A673 (cell line): ENCODE results near the gene CYCS. TPM values are rescaled to one million over a fixed set of nuclear protein-coding genes. Genes with fewer than 3 reads are reported as not detected.
A peak's percentile ranks its signal among the peaks of the same experiment; 100 is the strongest.
"Not testable (repeated sequence)": the region's sequence is repeated elsewhere in the genome, so short reads cannot be mapped to it uniquely, and the experiment has no call there.

Experiments
- BruUV-seq: library from RNA; stranded (reverse); fragments of 400-500 nt; replicated peaks from 2 replicates; lab custom pipeline; 2021; lab: Mats Ljungman, UMichigan
- CTCF ChIA-PET: fragments of 300-600 bp; sonication (Branson Sonifier 250); formaldehyde crosslinking; loops from one replicate; lab custom pipeline; 2022; ENCODE audit warnings: antibody characterized with exemption; lab: Charles Lee
- POLR2A ChIA-PET: fragments of 300-600 bp; sonication (Branson Sonifier 250); formaldehyde crosslinking; loops from one replicate; lab custom pipeline; 2022; ENCODE audit warnings: antibody characterized with exemption; ENCODE audit not compliant: low non-redundant PET; lab: Charles Lee
- DNase-seq: peaks from one replicate; pipeline ENCODE4 v3.0.0-alpha.2; 2015; ENCODE audit warnings: low spot score
- H3K27ac ChIP-seq: fragments of 200-600 bp; sonication (generic); 2 replicates; pipeline ENCODE4 v1.5.1; 2016; ENCODE audit warnings: mixed run types, low read depth, mild to moderate bottlenecking, mixed read lengths, antibody characterized with exemption, low read length; ENCODE audit not compliant: poor library complexity, severe bottlenecking
- H3K27me3 ChIP-seq: fragments of 200-600 bp; sonication (generic); replicated peaks from 2 replicates; pipeline ENCODE4 v1.6.1; 2017; ENCODE audit warnings: mixed run types, low read depth, mild to moderate bottlenecking, mixed read lengths, antibody characterized with exemption, low read length; ENCODE audit not compliant: insufficient read depth, poor library complexity
- H3K36me3 ChIP-seq: fragments of 200-600 bp; sonication (generic); 2 replicates; pipeline ENCODE4 v1.6.1; 2016; ENCODE audit warnings: mixed run types, mild to moderate bottlenecking, mixed read lengths, antibody characterized with exemption, low read length; ENCODE audit not compliant: insufficient read depth, poor library complexity, severe bottlenecking
- H3K4me1 ChIP-seq: fragments of 200-600 bp; sonication (generic); 2 replicates; pipeline ENCODE4 v1.6.1; 2017; ENCODE audit warnings: mixed run types, mild to moderate bottlenecking, mixed read lengths, antibody characterized with exemption, low read length; ENCODE audit not compliant: insufficient read depth, poor library complexity, severe bottlenecking
- H3K4me3 ChIP-seq: fragments of 200-600 bp; sonication (generic); 2 replicates; pipeline ENCODE4 v1.5.1; 2016; ENCODE audit warnings: low read depth, mixed run types, mild to moderate bottlenecking, mixed read lengths, low read length; ENCODE audit not compliant: poor library complexity, severe bottlenecking
- H3K9me3 ChIP-seq: fragments of 200-600 bp; sonication (generic); 2 replicates; pipeline ENCODE4 v1.6.1; 2016; ENCODE audit warnings: mixed run types, low read depth, mild to moderate bottlenecking, mixed read lengths, antibody characterized with exemption, low read length; ENCODE audit not compliant: poor library complexity, severe bottlenecking
- CTCF ChIP-seq: fragments of 300-800, 200-600 bp; sonication (generic); conservative IDR thresholded peaks from 2 replicates; pipeline ENCODE4 v1.5.1; 2017; ENCODE audit warnings: low read depth, mild to moderate bottlenecking, antibody characterized with exemption, low read length, moderate library complexity, mixed read lengths
- EZH2 ChIP-seq: fragments of 200-600 bp; sonication (generic); IDR thresholded peaks from 2 replicates; pipeline ENCODE4 v1.6.1; 2017; ENCODE audit warnings: borderline replicate concordance, low read depth, mild to moderate bottlenecking, mixed read lengths, antibody characterized with exemption, low read length; ENCODE audit not compliant: poor library complexity, severe bottlenecking
- intact Hi-C: fragments of 100-400 bp; cut with micrococcal nuclease; formaldehyde crosslinking; loops from one replicate; pipeline ENCODE4 v1.10.0; 2022; ENCODE audit not compliant: unreplicated experiment
- total RNA-seq: library from RNA; stranded (reverse); gene quantifications from 2 replicates; pipeline ENCODE4 v1.2.3, GENCODE V29; 2021

CYCS gene
- total RNA-seq, 1 experiment from 2014 or later, result 350 TPM

GRCh38 chr7:25083201-25083600, 41.9 kb downstream of the CYCS start:
- TF ChIP-seq CTCF (no peak), EZH2 (no peak)
- no peaks in the 10 kb centered on the region for H3K9me3 ChIP-seq
- H3K4me3 ChIP-seq, result no peak overlapping the region
- CTCF ChIA-PET, result no interaction called here
- H3K36me3 ChIP-seq, result no peaks in the 10 kb centered on the region
- no peaks in the 10 kb centered on the region for H3K4me1 ChIP-seq
- POLR2A ChIA-PET, result no interaction called here
- no peak for DNase-seq
- intact Hi-C loops, result no loop called here
- H3K27ac ChIP-seq, result no peak overlapping the region
- H3K27me3 ChIP-seq, result no peaks in the 10 kb centered on the region
- no TSS peak for BruUV-seq

GRCh38 chr7:25082041-25082440, 43.0 kb downstream of the CYCS start:
- CTCF ChIA-PET, BruUV-seq, H3K4me3 ChIP-seq, intact Hi-C loops, H3K4me1 ChIP-seq, DNase-seq, POLR2A ChIA-PET, H3K27ac ChIP-seq, H3K36me3 ChIP-seq, H3K9me3 ChIP-seq, H3K27me3 ChIP-seq: not testable (repeated sequence)

GRCh38 chr7:25077096-25077495, 48.0 kb downstream of the CYCS start:
- intact Hi-C loops, result no loop called here
- no peaks in the 10 kb centered on the region for H3K9me3 ChIP-seq
- TF ChIP-seq CTCF (no peak), EZH2 (no peak)
- H3K4me1 ChIP-seq, result no peaks in the 10 kb centered on the region
- no TSS peak for BruUV-seq
- DNase-seq, result no peak
- ChIA-PET POLR2A (no interaction called here), CTCF (no interaction called here)
- no peaks in the 10 kb centered on the region for H3K36me3 ChIP-seq
- H3K27me3 ChIP-seq, result no peaks in the 10 kb centered on the region
- H3K4me3 ChIP-seq, result no peak overlapping the region
- H3K27ac ChIP-seq, result no peak overlapping the region

GRCh38 chr7:25075459-25075858, 49.6 kb downstream of the CYCS start:
- TF ChIP-seq EZH2 (no peak), CTCF (no peak)
- no peak overlapping the region for H3K4me3 ChIP-seq
- peak; percentile 33 for DNase-seq
- CTCF ChIA-PET, result interaction anchor here (0.7 kb wide), 1 partner anchor 18 kb away, joined by 3 read pairs; no protein-coding TSS in a partner anchor
- no peaks in the 10 kb centered on the region for H3K36me3 ChIP-seq
- H3K9me3 ChIP-seq, result no peaks in the 10 kb centered on the region
- H3K4me1 ChIP-seq, result no peaks in the 10 kb centered on the region
- H3K27ac ChIP-seq, result no peak overlapping the region
- no peaks in the 10 kb centered on the region for H3K27me3 ChIP-seq
- intact Hi-C loops, result no loop called here
- no TSS peak for BruUV-seq
- POLR2A ChIA-PET, result no interaction called here
